Stomach (tissue), 4 donors: ENCODE measurements around the gene HHIPL1.

Experiments
- EP300 ChIP-seq: sonication (generic); formaldehyde crosslinking; IDR thresholded peaks from one replicate; pipeline ENCODE4 v1.6.1; 2017; ENCODE audit warnings: antibody characterized with exemption
- POLR2A ChIP-seq, 4 donors: fragments of 450-650 bp; IDR thresholded peaks; one replicate each; pipeline ENCODE4 v1.6.1; 2016; ENCODE audit warnings: antibody characterized with exemption in 4 of 4, control low read depth in 2 of 4, mild to moderate bottlenecking in 1 of 4, moderate library complexity in 1 of 4
- POLR2AphosphoS5 ChIP-seq, 3 donors: sonication (generic); formaldehyde crosslinking; IDR thresholded peaks; one replicate each; pipeline ENCODE4 v1.6.1; 2016; ENCODE audit warnings: antibody characterized with exemption in 3 of 3
- TF ChIP-seq, protein P1 (sequence below), 7 experiments: fragments of 450-650 bp in 4 of 7; fragments of 200-600 bp in 3 of 7; sonication (generic) in 3 of 7; IDR thresholded peaks; one replicate each; pipeline ENCODE4 v1.5.1; 2016 to 2019; ENCODE audit warnings: antibody characterized with exemption in 7 of 7, control low read depth in 2 of 7, mild to moderate bottlenecking in 1 of 7

DNA sequence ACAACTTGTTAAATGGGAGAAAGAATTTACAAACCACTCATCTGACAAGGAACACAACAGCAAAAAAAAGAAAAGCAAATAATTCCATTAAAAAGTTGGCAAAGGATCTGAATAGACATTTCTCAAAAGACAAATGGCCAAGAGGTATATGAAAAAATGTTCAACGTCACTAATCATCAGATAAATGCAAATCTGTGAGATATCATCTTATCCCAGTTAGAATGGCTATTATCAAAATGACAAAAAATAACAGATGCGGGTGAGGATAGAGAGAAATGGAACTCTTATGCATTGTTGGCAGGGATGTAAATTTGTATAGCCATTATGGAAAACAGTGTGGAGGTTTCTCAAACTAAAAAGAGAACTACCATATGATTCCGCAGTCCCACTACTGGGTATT lies 69.0 kb downstream of the HHIPL1 start:
- TF ChIP-seq, protein P1, sequence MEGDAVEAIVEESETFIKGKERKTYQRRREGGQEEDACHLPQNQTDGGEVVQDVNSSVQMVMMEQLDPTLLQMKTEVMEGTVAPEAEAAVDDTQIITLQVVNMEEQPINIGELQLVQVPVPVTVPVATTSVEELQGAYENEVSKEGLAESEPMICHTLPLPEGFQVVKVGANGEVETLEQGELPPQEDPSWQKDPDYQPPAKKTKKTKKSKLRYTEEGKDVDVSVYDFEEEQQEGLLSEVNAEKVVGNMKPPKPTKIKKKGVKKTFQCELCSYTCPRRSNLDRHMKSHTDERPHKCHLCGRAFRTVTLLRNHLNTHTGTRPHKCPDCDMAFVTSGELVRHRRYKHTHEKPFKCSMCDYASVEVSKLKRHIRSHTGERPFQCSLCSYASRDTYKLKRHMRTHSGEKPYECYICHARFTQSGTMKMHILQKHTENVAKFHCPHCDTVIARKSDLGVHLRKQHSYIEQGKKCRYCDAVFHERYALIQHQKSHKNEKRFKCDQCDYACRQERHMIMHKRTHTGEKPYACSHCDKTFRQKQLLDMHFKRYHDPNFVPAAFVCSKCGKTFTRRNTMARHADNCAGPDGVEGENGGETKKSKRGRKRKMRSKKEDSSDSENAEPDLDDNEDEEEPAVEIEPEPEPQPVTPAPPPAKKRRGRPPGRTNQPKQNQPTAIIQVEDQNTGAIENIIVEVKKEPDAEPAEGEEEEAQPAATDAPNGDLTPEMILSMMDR (IDR thresholded peaks at IDR 0.05): no peak
- no peak for TF ChIP-seq POLR2AphosphoS5 (IDR thresholded peaks at IDR 0.05)
- TF ChIP-seq POLR2A (IDR thresholded peaks at IDR 0.05): no peak
- no peak for TF ChIP-seq EP300
